ENCODE results near the gene ARMC6.

GRCh38 chr19:19054939-19055440 lies 21.6 kb downstream of the ARMC6 start:
- TF ChIP-seq CTCF (IDR thresholded peaks at IDR 0.05) (no peak), POLR2A (IDR thresholded peaks at IDR 0.05) (no peak), POLR2AphosphoS5 (IDR thresholded peaks at IDR 0.05) (no peak)

All from suprapubic skin (tissue), 4 donors.